Endothelial cell of umbilical vein (primary cell): Measurements from ENCODE around the gene TMSB10. TPM values are rescaled to one million over a fixed set of nuclear protein-coding genes. Genes with fewer than 3 reads are reported as not detected.

Experiments used
- BruUV-seq: library from RNA; stranded (reverse); fragments of 400-500 nt; replicated peaks from 2 replicates; lab custom pipeline; 2021; lab: Mats Ljungman, UMichigan
- CTCF ChIA-PET: fragments of 300-600, 350-600 bp; sonication (Branson Sonifier 250); formaldehyde crosslinking; loops from one replicate; lab custom pipeline; 2021; ENCODE audit warnings: antibody characterized with exemption, inconsistent platforms; lab: Charles Lee
- POLR2A ChIA-PET: fragments of 300-600, 350-600 bp; sonication (Branson Sonifier 250); formaldehyde crosslinking; loops from one replicate; lab custom pipeline; 2021; ENCODE audit warnings: antibody characterized with exemption, inconsistent platforms; lab: Charles Lee
- DNase-seq: peaks from one replicate; pipeline ENCODE4 v3.0.0-alpha.2; 2011; ENCODE audit warnings: low read depth, low spot score
- FAIRE-seq: peaks from 2 replicates; lab custom pipeline; 2011; peaks lifted over from hg19 to GRCh38; lab: Jason Lieb, UNC
- H2AFZ ChIP-seq: 2 replicates; pipeline ENCODE4 v1.6.0; 2012; ENCODE audit warnings: low read depth, low read length, control low read depth, inconsistent platforms
- H3K27ac ChIP-seq: 2 replicates; pipeline ENCODE4 v1.5.1; 2011; ENCODE audit warnings: low read depth, mild to moderate bottlenecking, control low read depth, low read length, moderate library complexity; ENCODE audit not compliant: insufficient read depth
- H3K27me3 ChIP-seq, 2 experiments: 2 replicates each; pipeline versions ENCODE4 v1.6.0 to v1.6.1; 2011; ENCODE audit warnings: low read length in 2 of 2, mixed read lengths in 1 of 2; ENCODE audit not compliant: control insufficient read depth in 2 of 2, insufficient read depth in 2 of 2
- H3K36me3 ChIP-seq, 2 experiments: 2 replicates in 1 of 2; 3 replicates in 1 of 2; pipeline ENCODE4 v1.5.1; 2011; ENCODE audit warnings: low read length in 2 of 2, mild to moderate bottlenecking in 1 of 2, moderate library complexity in 1 of 2; ENCODE audit not compliant: control insufficient read depth in 2 of 2, insufficient read depth in 2 of 2; ENCODE audit errors: extremely low read depth in 1 of 2
- H3K4me1 ChIP-seq: 3 replicates; pipeline ENCODE4 v1.5.1; 2011; ENCODE audit warnings: mild to moderate bottlenecking, low read length; ENCODE audit not compliant: control insufficient read depth, insufficient read depth; ENCODE audit errors: extremely low read depth
- H3K4me2 ChIP-seq: 2 replicates; pipeline ENCODE4 v1.6.1; 2011; ENCODE audit warnings: low read length, control low read depth, mixed read lengths; ENCODE audit not compliant: insufficient read depth
- H3K4me3 ChIP-seq, 3 experiments: fragments of 200-600 bp in 1 of 3; sonication (generic), shearing (Covaris generic) in 1 of 3; replicated peaks in 1 of 3; 2 replicates each; pipeline ENCODE4 v1.5.1; 2011 to 2016; ENCODE audit warnings: control low read depth in 3 of 3, low read length in 3 of 3, mild to moderate bottlenecking in 2 of 3, inconsistent platforms in 1 of 3, low read depth in 1 of 3, moderate library complexity in 1 of 3; ENCODE audit not compliant: insufficient read depth in 1 of 3
- H3K79me2 ChIP-seq: 2 replicates; pipeline ENCODE4 v1.6.0; 2012; ENCODE audit warnings: low read length, inconsistent platforms; ENCODE audit not compliant: control insufficient read depth, insufficient read depth
- H3K9ac ChIP-seq: replicated peaks from 2 replicates; pipeline ENCODE3; 2011; ENCODE audit warnings: low read length, control low read depth; ENCODE audit not compliant: insufficient read depth; ENCODE audit errors: extremely low read depth
- H3K9me1 ChIP-seq: replicated peaks from 3 replicates; pipeline ENCODE4 v1.6.0; 2011; ENCODE audit warnings: mild to moderate bottlenecking, low read length; ENCODE audit not compliant: control insufficient read depth, insufficient read depth; ENCODE audit errors: extremely low read depth
- H3K9me3 ChIP-seq: replicated peaks from 2 replicates; pipeline ENCODE4 v1.5.1; 2012; ENCODE audit warnings: low read length, inconsistent platforms; ENCODE audit not compliant: control insufficient read depth, insufficient read depth
- H4K20me1 ChIP-seq: replicated peaks from 2 replicates; pipeline ENCODE3; 2011; ENCODE audit warnings: mild to moderate bottlenecking, low read length; ENCODE audit not compliant: control insufficient read depth, insufficient read depth; ENCODE audit errors: extremely low read depth
- POLR2A ChIP-seq: IDR thresholded peaks from 2 replicates; pipeline ENCODE4 v1.6.1; 2012; ENCODE audit warnings: low read depth, mild to moderate bottlenecking, control low read depth, low read length
- POLR2AphosphoS5 ChIP-seq: IDR thresholded peaks from 2 replicates; pipeline ENCODE4 v1.6.1; 2012; ENCODE audit warnings: low read depth, mild to moderate bottlenecking, control low read depth, low read length, moderate library complexity; ENCODE audit not compliant: insufficient read depth
- dilution Hi-C: fragments of 300-500 bp; cut with MboI; formaldehyde crosslinking; loops from one replicate; pipeline ENCODE4 v1.15.0; 2019; ENCODE audit warnings: low sequenced_read_pairs; ENCODE audit not compliant: extremely low pct_ligation_motif_present
- intact Hi-C: fragments of 100-400 bp; cut with micrococcal nuclease; formaldehyde crosslinking; loops from one replicate; pipeline ENCODE4 v1.10.0; 2022
- polyA plus RNA-seq, 4 experiments: library from polyadenylated mRNA; depleted of rRNA in 3 of 4; stranded (reverse) in 3 of 4; unstranded in 1 of 4; fragments of >200 nt; gene quantifications; 2 replicates each; pipeline versions ENCODE4 v1.2.1 to v1.2.3, GENCODE V29; 2011 to 2012; ENCODE audit warnings: missing spikeins in 1 of 4
- total RNA-seq: library from RNA; stranded (reverse); gene quantifications from 2 replicates; pipeline ENCODE4 v1.2.3, GENCODE V29; 2021
- TF ChIP-seq, protein P1 (sequence below), 2 donors: IDR thresholded peaks; 1 replicate in 1 of 2; 2 replicates in 1 of 2; pipeline ENCODE4 v1.5.1; 2011; ENCODE audit warnings: low read length in 2 of 2, mild to moderate bottlenecking in 2 of 2, moderate library complexity in 2 of 2, control low read depth in 1 of 2, inconsistent platforms in 1 of 2, low read depth in 1 of 2; ENCODE audit not compliant: insufficient read depth in 1 of 2; ENCODE audit errors: extremely low read depth in 1 of 2

TMSB10 gene
- total and polyA plus RNA-seq, 2 donors (not counting 3 experiments of a cell fraction or from before 2014, with no cell fraction given) = 2,774 to 4,015 TPM

GRCh38 chr2:84857566-84857965, 47.9 kb upstream of the TMSB10 start:
- no peaks in the 10 kb centered on the region for H3K9me1 ChIP-seq
- no TSS peak for BruUV-seq
- peaks cover 0 to 1% of the 10 kb centered on the region in 2 experiments for H3K27me3 ChIP-seq
- H3K9me3 ChIP-seq = no peaks in the 10 kb centered on the region
- H3K9ac ChIP-seq = no peak overlapping the region
- DNase-seq (no peak), FAIRE-seq (no peak)
- intact Hi-C loops (no loop called here), dilution Hi-C loops (no loop called here)
- H3K27ac ChIP-seq = no peak overlapping the region
- ChIA-PET POLR2A (no interaction called here), CTCF (interaction anchor here (0.7 to 1.6 kb wide), 3 partner anchors 13 to 68 kb away, joined by 3 to 4 read pairs (median 3); no protein-coding TSS in a partner anchor)
- no peak overlapping the region for H3K4me2 ChIP-seq
- no peak overlapping the region for H2AFZ ChIP-seq
- no peaks in the 10 kb centered on the region for H3K79me2 ChIP-seq
- no peaks in the 10 kb centered on the region for H4K20me1 ChIP-seq
- no peak overlapping the region for H3K4me3 ChIP-seq
- TF ChIP-seq POLR2A = no peak
- H3K4me1 ChIP-seq = no peaks in the 10 kb centered on the region
- no peaks in the 10 kb centered on the region for H3K36me3 ChIP-seq

DNA sequence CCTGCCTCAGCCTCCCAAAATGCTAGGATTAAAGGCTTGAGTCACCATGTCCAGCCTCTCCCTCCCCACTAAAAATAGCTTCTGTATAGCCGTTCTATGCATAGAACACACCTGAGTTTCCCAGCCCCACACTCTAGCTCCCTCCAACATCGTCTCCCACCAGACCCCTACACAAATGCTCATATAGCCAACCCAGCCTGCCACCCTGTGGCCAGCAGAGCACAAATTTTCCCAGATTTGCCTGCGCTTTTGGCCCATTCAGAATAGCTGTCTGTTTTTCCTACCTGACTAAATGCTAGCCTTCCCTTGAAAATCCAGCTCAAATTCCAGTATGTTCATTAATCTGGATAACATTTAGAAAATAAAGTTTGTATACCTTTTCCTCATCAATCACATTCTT, 47.3 kb upstream of the TMSB10 start:
- no peaks in the 10 kb centered on the region for H3K79me2 ChIP-seq
- BruUV-seq = no TSS peak
- DNase-seq (no peak), FAIRE-seq (no peak)
- no peaks in the 10 kb centered on the region for H3K36me3 ChIP-seq
- H3K4me2 ChIP-seq = no peak overlapping the region
- no peak overlapping the region for H2AFZ ChIP-seq
- no peaks in the 10 kb centered on the region for H3K4me1 ChIP-seq
- H3K27me3 ChIP-seq = peaks cover 0 to 1% of the 10 kb centered on the region in 2 experiments
- dilution Hi-C loops = no loop called here
- no peaks in the 10 kb centered on the region for H3K9me3 ChIP-seq
- TF ChIP-seq, protein P1, sequence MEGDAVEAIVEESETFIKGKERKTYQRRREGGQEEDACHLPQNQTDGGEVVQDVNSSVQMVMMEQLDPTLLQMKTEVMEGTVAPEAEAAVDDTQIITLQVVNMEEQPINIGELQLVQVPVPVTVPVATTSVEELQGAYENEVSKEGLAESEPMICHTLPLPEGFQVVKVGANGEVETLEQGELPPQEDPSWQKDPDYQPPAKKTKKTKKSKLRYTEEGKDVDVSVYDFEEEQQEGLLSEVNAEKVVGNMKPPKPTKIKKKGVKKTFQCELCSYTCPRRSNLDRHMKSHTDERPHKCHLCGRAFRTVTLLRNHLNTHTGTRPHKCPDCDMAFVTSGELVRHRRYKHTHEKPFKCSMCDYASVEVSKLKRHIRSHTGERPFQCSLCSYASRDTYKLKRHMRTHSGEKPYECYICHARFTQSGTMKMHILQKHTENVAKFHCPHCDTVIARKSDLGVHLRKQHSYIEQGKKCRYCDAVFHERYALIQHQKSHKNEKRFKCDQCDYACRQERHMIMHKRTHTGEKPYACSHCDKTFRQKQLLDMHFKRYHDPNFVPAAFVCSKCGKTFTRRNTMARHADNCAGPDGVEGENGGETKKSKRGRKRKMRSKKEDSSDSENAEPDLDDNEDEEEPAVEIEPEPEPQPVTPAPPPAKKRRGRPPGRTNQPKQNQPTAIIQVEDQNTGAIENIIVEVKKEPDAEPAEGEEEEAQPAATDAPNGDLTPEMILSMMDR (IDR thresholded peaks at IDR 0.05; ENCODE audit: extremely low read depth in 1 of 2, insufficient read depth in 1 of 2, low read depth in 1 of 2, low read length in 2 of 2) = no peak
- no peak for TF ChIP-seq POLR2AphosphoS5
- H3K27ac ChIP-seq = no peak overlapping the region
- intact Hi-C loops = no loop called here
- no peak overlapping the region for H3K4me3 ChIP-seq
- CTCF ChIA-PET = interaction anchor here (0.7 to 1.6 kb wide), 4 partner anchors 12 to 363 kb away, joined by 3 to 4 read pairs (median 3); no protein-coding TSS in a partner anchor
- H3K9me1 ChIP-seq = no peaks in the 10 kb centered on the region
- H3K9ac ChIP-seq = no peak overlapping the region
- POLR2A ChIA-PET = no interaction called here
- no peaks in the 10 kb centered on the region for H4K20me1 ChIP-seq
